Right atrium auricular region (tissue), 2 donors: ENCODE data around the gene DDX46. TPM values are rescaled to one million over a fixed set of nuclear protein-coding genes. Genes with fewer than 3 reads are reported as not detected.
"Not testable (repeated sequence)": the region's sequence is repeated elsewhere in the genome, so short reads cannot be mapped to it uniquely, and the experiment has no call there.

Source experiments
- DNase-seq: peaks from one replicate; pipeline ENCODE4 v3.0.0-alpha.2; 2019; ENCODE audit warnings: low spot score
- H3K27ac ChIP-seq, 2 donors: fragments of 200-600 bp; sonication (generic); 1 replicate in 1 of 2; 2 replicates in 1 of 2; pipeline ENCODE4 v1.5.1; 2016 to 2019
- H3K27me3 ChIP-seq, 2 donors: fragments of 200-600 bp; sonication (generic); one replicate each; pipeline versions ENCODE4 v1.5.1 to v1.6.0; 2017 to 2019
- H3K36me3 ChIP-seq: fragments of 200-600 bp; sonication (generic); one replicate; pipeline ENCODE4 v1.5.1; 2016
- H3K4me1 ChIP-seq, 2 donors: fragments of 200-600 bp; sonication (generic); one replicate each; pipeline versions ENCODE4 v1.5.1 to v1.6.0; 2017 to 2019
- H3K4me3 ChIP-seq, 2 donors: fragments of 200-600 bp; sonication (generic); 1 replicate in 1 of 2; 2 replicates in 1 of 2; pipeline ENCODE4 v1.5.1; 2017 to 2019; ENCODE audit warnings: mild to moderate bottlenecking in 1 of 2, moderate library complexity in 1 of 2
- H3K9me3 ChIP-seq, 2 donors: fragments of 200-600 bp; sonication (generic); one replicate each; pipeline ENCODE4 v1.5.1; 2019
- CTCF ChIP-seq, 2 donors: fragments of 200-600 bp; sonication (generic); IDR thresholded peaks; one replicate each; pipeline ENCODE4 v1.5.1; 2019; ENCODE audit warnings: antibody characterized with exemption in 2 of 2
- total RNA-seq, 2 donors: library from RNA; depleted of rRNA; stranded (reverse); fragments of >200 nt; gene quantifications; one replicate each; pipeline ENCODE4 v1.1.0, GENCODE V29; 2016

Gene DDX46
- total RNA-seq, 2 donors from 2014 or later: 12.2 to 13.4 TPM

GRCh38 chr5:134824681-134825080 lies 66.1 kb downstream of the DDX46 start:
- Histone ChIP-seq H3K4me1 (no peaks in the 10 kb centered on the region), H3K27me3 (no peaks in the 10 kb centered on the region), H3K36me3 (peaks cover 68% of the 10 kb centered on the region), H3K9me3 (no peaks in the 10 kb centered on the region), H3K27ac (no peak overlapping the region), H3K4me3 (no peak overlapping the region)
- no peak for DNase-seq
- TF ChIP-seq CTCF (IDR thresholded peaks at IDR 0.05): no peak

GRCh38 chr5:134825212-134825611 lies 66.6 kb downstream of the DDX46 start:
- no peak for DNase-seq
- Histone ChIP-seq H3K4me1 (no peaks in the 10 kb centered on the region), H3K4me3 (no peak overlapping the region), H3K27me3 (no peaks in the 10 kb centered on the region), H3K27ac (no peak overlapping the region), H3K9me3 (no peaks in the 10 kb centered on the region), H3K36me3 (peaks cover 63% of the 10 kb centered on the region)
- TF ChIP-seq CTCF (IDR thresholded peaks at IDR 0.05): no peak

- no peak overlapping the region for H3K4me3 ChIP-seq
These were observed 74.9 kb downstream of the DDX46 start for GRCh38 chr5:134833340-134834032.

GRCh38 chr5:134835623-134836022 lies 77.0 kb downstream of the DDX46 start:
- DNase-seq: no peak
- Histone ChIP-seq H3K27ac (no peak overlapping the region), H3K36me3 (peaks cover 10% of the 10 kb centered on the region), H3K9me3 (no peaks in the 10 kb centered on the region), H3K4me1 (peaks cover 0 to 12% of the 10 kb centered on the region in 2 donors), H3K27me3 (no peaks in the 10 kb centered on the region), H3K4me3 (no peak overlapping the region)
- TF ChIP-seq CTCF (IDR thresholded peaks at IDR 0.05): no peak

More at GRCh38 chr5:134833340-134834032, 74.9 kb downstream of the DDX46 start:
- Histone ChIP-seq H3K27me3 (no peaks in the 10 kb centered on the region), H3K9me3 (no peaks in the 10 kb centered on the region), H3K4me1 (peaks cover 0 to 12% of the 10 kb centered on the region in 2 donors), H3K27ac (no peak overlapping the region), H3K36me3 (peaks cover 7% of the 10 kb centered on the region)
- DNase-seq: no peak
- no peak for TF ChIP-seq CTCF (IDR thresholded peaks at IDR 0.05)

- no peak for TF ChIP-seq CTCF (IDR thresholded peaks at IDR 0.05)
- H3K4me1 ChIP-seq: peaks cover 0 to 12% of the 10 kb centered on the region in 2 donors
- no peaks in the 10 kb centered on the region for H3K27me3 ChIP-seq
- no peak overlapping the region for H3K27ac ChIP-seq
- peaks cover 10% of the 10 kb centered on the region for H3K36me3 ChIP-seq
- no peak overlapping the region for H3K4me3 ChIP-seq
- H3K9me3 ChIP-seq: no peaks in the 10 kb centered on the region
- no peak for DNase-seq
These were observed 79.1 kb downstream of the DDX46 start for GRCh38 chr5:134837530-134838181.

DNA sequence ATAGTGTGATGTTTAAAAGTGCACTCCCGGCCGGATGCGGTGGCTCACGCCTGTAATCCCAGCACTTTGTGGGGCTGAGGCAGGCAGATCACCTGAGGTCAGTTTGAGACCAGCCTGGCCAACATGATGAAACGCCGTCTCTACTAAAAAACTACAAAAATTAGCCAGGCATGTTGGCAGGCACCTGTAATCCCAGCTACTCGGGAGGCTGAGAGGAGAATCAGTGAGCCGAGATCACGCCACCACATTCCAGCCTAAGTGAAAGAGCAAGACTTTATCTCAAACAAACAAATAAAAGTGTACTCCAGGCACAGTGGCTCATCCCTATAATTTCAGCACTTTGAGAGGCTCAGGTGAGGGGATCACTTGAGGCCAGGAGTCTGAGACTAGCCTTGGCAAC lies 79.8 kb downstream of the DDX46 start:
- H3K27ac ChIP-seq: not testable (repeated sequence)

More for the DNA sequence above, 79.8 kb downstream of the DDX46 start:
- not testable (repeated sequence) for H3K4me3 ChIP-seq, H3K27me3 ChIP-seq, H3K9me3 ChIP-seq, DNase-seq
- H3K36me3 ChIP-seq: peaks cover 10% of the 10 kb centered on the region
- H3K4me1 ChIP-seq: peaks cover 0 to 12% of the 10 kb centered on the region in 2 donors
